Neural crest cell (in vitro differentiated cells): ENCODE data around the gene KIAA1614. TPM values are rescaled to one million over a fixed set of nuclear protein-coding genes. Genes with fewer than 3 reads are reported as not detected.

Experiments
- DNase-seq: peaks from one replicate; pipeline ENCODE4 v3.0.0; 2021; ENCODE audit warnings: low read depth, mixed read lengths, low spot score
- H3K27ac Mint-ChIP-seq: one replicate; pipeline ENCODE4 v1.8.0; 2021; ENCODE audit warnings: mild to moderate bottlenecking, mixed read lengths; ENCODE audit not compliant: unreplicated experiment
- H3K27me3 Mint-ChIP-seq: 2 replicates; pipeline ENCODE4 v1.8.0; 2021; ENCODE audit warnings: low read depth, mild to moderate bottlenecking, mixed read lengths
- H3K36me3 Mint-ChIP-seq: 2 replicates; pipeline ENCODE4 v1.8.0; 2021; ENCODE audit warnings: low read depth, mild to moderate bottlenecking, mixed read lengths
- H3K4me1 Mint-ChIP-seq: 2 replicates; pipeline ENCODE4 v1.8.0; 2021; ENCODE audit warnings: mixed read lengths
- H3K4me3 Mint-ChIP-seq: one replicate; pipeline ENCODE4 v1.8.0; 2021; ENCODE audit warnings: mild to moderate bottlenecking, mixed read lengths
- H3K9me3 Mint-ChIP-seq: 2 replicates; pipeline ENCODE4 v1.8.0; 2021; ENCODE audit warnings: mixed read lengths
- total RNA-seq: library from RNA; stranded (reverse); gene quantifications from 2 replicates; pipeline ENCODE4 v1.2.1, GENCODE V29; 2021
- TF ChIP-seq, protein P1 (sequence below): fragments of 200-600 bp; sonication (generic); conservative IDR thresholded peaks from 2 replicates; pipeline ENCODE4 v1.5.0; 2021; ENCODE audit warnings: antibody characterized with exemption, mild to moderate bottlenecking

Gene KIAA1614
- total RNA-seq, 1 donor from 2014 or later, result 2.1 TPM

DNA sequence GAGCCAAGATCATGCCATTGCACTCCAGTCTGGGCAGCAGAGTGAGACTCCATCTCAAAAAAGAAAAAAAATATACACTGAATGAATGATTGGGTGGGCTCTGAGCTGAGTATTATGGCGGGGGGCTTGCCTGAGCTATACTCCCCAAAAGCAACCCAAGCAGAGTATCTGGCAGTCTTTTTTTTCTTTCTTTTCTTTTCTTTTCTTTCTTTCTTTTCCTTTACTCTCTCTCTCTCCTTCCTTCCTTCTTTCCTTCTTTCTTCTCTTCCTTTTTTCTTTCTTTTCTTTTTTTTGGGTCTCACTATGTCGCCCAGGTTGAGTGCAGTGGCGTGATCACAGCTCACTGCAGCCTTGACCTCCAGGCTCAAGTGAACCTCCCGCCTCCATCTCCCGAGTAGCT, 27.7 kb downstream of the KIAA1614 start:
- TF ChIP-seq, protein P1, sequence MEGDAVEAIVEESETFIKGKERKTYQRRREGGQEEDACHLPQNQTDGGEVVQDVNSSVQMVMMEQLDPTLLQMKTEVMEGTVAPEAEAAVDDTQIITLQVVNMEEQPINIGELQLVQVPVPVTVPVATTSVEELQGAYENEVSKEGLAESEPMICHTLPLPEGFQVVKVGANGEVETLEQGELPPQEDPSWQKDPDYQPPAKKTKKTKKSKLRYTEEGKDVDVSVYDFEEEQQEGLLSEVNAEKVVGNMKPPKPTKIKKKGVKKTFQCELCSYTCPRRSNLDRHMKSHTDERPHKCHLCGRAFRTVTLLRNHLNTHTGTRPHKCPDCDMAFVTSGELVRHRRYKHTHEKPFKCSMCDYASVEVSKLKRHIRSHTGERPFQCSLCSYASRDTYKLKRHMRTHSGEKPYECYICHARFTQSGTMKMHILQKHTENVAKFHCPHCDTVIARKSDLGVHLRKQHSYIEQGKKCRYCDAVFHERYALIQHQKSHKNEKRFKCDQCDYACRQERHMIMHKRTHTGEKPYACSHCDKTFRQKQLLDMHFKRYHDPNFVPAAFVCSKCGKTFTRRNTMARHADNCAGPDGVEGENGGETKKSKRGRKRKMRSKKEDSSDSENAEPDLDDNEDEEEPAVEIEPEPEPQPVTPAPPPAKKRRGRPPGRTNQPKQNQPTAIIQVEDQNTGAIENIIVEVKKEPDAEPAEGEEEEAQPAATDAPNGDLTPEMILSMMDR, result no peak
- H3K27ac Mint-ChIP-seq, result no peak overlapping the region
- H3K36me3 Mint-ChIP-seq, result no peaks in the 10 kb centered on the region
- no peaks in the 10 kb centered on the region for H3K4me1 Mint-ChIP-seq
- H3K27me3 Mint-ChIP-seq, result no peaks in the 10 kb centered on the region
- DNase-seq, result no peak
- no peak overlapping the region for H3K4me3 Mint-ChIP-seq
- no peaks in the 10 kb centered on the region for H3K9me3 Mint-ChIP-seq

DNA sequence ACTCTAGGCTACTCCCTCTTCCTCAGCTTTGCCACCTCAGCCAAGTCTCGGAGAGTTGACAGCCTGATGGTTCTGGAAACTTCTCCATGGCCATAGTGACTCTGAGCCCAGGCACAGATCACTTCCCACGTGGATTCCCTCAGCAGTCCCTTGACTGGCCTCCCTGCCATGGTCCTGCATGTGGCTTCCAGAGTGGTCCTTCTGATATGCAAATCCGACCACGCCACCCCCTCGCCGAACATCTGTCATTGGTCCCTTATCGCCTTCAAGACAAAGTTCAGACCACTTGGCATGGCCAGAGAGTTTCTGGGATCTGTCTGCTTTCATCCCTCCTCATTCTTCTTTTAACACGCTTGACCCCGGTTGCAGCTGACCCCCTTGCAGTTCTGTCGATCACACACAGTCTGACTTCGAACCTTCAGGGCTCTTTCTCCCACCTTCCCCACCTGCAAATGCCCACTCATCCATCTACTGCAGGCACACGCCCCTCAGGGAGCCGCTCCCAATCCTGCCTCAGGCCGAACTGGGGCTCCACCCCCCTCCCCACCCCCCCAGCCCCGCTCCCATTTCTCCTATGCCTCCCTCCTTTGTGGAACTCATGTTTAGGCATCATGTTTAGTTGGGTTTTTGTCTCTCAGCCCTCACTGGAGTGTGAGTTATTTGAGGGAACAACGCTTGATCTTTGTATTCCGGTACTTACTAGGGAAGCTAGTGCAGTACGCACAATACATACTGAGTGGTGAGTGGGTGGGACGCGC, 29.0 kb downstream of the KIAA1614 start:
- no peak for DNase-seq
- no peaks in the 10 kb centered on the region for H3K9me3 Mint-ChIP-seq
- no peak overlapping the region for H3K4me3 Mint-ChIP-seq
- peaks cover 2% of the 10 kb centered on the region for H3K4me1 Mint-ChIP-seq
- no peak overlapping the region for H3K27ac Mint-ChIP-seq
- TF ChIP-seq, protein P1, result no peak
- H3K27me3 Mint-ChIP-seq, result no peaks in the 10 kb centered on the region
- peaks cover 2% of the 10 kb centered on the region for H3K36me3 Mint-ChIP-seq

DNA sequence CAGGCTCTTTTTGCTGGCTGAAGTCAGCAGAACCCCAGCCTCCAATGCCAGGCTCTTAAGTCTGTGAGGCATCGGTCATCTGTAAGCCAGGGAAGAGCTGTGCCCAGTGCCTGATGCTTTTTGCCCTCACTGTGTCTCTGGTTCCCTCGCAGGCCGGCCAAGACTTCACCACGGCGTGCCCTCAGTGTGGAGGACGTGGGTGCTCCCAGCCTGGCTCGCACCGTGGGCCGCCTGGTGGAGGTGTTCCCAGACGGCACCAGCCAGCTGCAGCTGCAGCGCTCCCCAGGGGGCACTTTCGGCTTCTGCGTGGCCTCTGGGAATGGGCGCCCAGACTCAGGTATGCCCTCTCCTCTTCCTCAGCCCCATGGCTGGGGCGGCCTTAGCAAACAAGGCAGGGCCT, 32.5 kb downstream of the KIAA1614 start:
- TF ChIP-seq, protein P1, result no peak
- H3K36me3 Mint-ChIP-seq, result peaks cover 11% of the 10 kb centered on the region
- DNase-seq, result no peak
- no peaks in the 10 kb centered on the region for H3K27me3 Mint-ChIP-seq
- no peaks in the 10 kb centered on the region for H3K9me3 Mint-ChIP-seq
- peaks cover 9% of the 10 kb centered on the region for H3K4me1 Mint-ChIP-seq
- H3K27ac Mint-ChIP-seq, result no peak overlapping the region
- no peak overlapping the region for H3K4me3 Mint-ChIP-seq

DNA sequence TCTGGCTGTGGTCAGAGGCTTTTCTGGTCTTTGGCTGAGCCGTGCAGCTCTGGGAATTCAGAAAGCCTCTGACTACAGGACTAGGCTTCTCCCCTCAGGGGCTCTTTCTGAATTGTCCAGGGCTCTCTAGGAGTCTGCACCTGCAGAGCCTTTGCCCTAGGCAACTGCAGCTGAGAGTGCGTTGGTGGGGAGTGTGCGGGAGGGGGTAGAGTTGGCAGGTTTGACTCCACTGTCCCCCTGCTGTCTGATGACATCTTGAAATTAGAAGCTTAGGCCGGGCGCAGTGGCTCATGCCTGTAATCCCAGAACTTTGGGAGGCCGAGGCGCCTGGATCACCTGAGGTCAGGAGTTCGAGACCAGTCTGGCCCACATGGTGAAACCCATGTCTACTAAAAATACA, 32.9 kb downstream of the KIAA1614 start:
- DNase-seq, result no peak
- Mint-ChIP-seq H3K27me3 (no peaks in the 10 kb centered on the region), H3K4me1 (peaks cover 9% of the 10 kb centered on the region), H3K4me3 (no peak overlapping the region), H3K27ac (no peak overlapping the region), H3K36me3 (peaks cover 11% of the 10 kb centered on the region), H3K9me3 (no peaks in the 10 kb centered on the region)
- TF ChIP-seq, protein P1, result no peak

DNA sequence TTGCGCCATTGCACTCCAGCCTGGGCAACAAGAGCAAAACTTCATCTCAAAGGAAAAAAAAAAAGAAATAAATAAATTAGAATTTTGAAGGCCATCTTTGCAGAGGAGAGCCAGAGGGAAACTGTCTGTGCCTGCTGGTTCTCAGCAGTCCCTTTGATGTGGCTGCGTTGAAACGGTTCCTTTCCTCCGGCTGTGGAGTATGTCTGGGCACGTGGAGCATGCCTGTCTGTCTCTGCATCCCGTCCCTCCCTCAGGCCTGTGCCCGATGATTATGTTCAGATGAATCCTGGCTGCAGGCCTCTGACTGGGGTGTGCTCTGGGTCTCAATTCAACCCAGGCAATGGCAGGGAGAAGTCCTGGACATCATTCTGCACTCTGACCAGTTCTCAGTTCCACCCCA, 33.4 kb downstream of the KIAA1614 start:
- Mint-ChIP-seq H3K4me1 (peaks cover 9% of the 10 kb centered on the region), H3K27ac (peak overlapping the region; percentile 35), H3K9me3 (no peaks in the 10 kb centered on the region), H3K27me3 (no peaks in the 10 kb centered on the region), H3K36me3 (peaks cover 11% of the 10 kb centered on the region), H3K4me3 (no peak overlapping the region)
- TF ChIP-seq, protein P1, result no peak
- DNase-seq, result no peak
